ENCODE results near the gene CNGA3.
A peak's percentile ranks its signal among the peaks of the same experiment; 100 is the strongest.

GRCh38 chr2:98347298-98348065 lies 1.2 kb downstream of the CNGA3 start:
- TF ChIP-seq EZH2phosphoT487 (IDR thresholded peaks at IDR 0.05; ENCODE audit: insufficient read depth, low read depth), result no peak
- TF ChIP-seq EZH2 (IDR thresholded peaks at IDR 0.05; ENCODE audit: insufficient read depth, poor library complexity, severe bottlenecking), result peak; percentile 66
